Measurements from ENCODE around the gene IL1RAPL2.
"Not testable (repeated sequence)": the region's sequence is repeated elsewhere in the genome, so short reads cannot be mapped to it uniquely, and the experiment has no call there.

Gene IL1RAPL2

DNA sequence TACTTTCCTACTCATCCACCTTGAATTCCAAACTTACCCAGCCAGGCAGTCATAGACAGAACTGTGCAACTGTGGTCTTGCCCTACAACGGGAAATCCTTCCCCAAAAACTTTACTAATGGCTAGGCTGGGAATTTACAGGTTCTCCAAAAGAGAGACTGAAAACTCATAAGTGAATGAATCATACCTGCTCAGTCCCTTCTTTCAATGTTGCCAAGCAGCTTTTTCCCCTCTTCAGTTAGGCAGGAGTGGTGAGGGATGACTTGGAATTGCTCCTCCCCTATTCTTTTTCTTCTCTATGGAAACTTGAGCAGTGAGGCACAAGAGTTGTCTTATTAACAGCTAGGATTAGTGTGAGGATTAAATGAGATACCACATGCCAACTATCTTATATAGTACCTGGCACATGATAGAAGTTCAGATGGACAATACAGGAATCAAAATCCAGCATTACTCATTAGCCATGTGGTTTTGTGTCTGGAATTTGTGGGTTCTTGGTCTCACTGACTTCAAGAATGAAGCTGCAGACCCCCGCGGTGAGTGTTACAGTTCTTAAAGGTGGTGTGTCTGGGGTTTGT lies 548.6 kb downstream of the IL1RAPL2 start:
- H3K9me2 ChIP-seq (replicated peaks; ENCODE audit: insufficient read depth, low read length) = no peaks in the 10 kb centered on the region
- no peak overlapping the region for H3K4me3 ChIP-seq (ENCODE audit: insufficient read depth, low read length, poor library complexity, severe bottlenecking)
- no peak overlapping the region for H3K27ac ChIP-seq (ENCODE audit: low read depth, low read length)
- H3K4me2 ChIP-seq (ENCODE audit: low read depth, low read length, poor library complexity, severe bottlenecking) = no peak overlapping the region
- H3K79me2 ChIP-seq (ENCODE audit: insufficient read depth, low read length) = no peaks in the 10 kb centered on the region
- H3K9ac ChIP-seq (ENCODE audit: low read length) = no peak overlapping the region
- no peaks in the 10 kb centered on the region for H3K9me3 ChIP-seq (ENCODE audit: insufficient read depth, low read length)
- no peaks in the 10 kb centered on the region for H3K36me3 ChIP-seq (ENCODE audit: low read length)
- no peaks in the 10 kb centered on the region for H3F3A ChIP-seq (ENCODE audit: insufficient read depth)
- no peaks in the 10 kb centered on the region for H3K27me3 ChIP-seq (ENCODE audit: low read length)
- no peaks in the 10 kb centered on the region for H4K20me1 ChIP-seq (ENCODE audit: low read depth, low read length)
- TF ChIP-seq EZH2phosphoT487 (conservative IDR thresholded peaks at IDR 0.05; ENCODE audit: low read length) = no peak
- TF ChIP-seq, protein P1, sequence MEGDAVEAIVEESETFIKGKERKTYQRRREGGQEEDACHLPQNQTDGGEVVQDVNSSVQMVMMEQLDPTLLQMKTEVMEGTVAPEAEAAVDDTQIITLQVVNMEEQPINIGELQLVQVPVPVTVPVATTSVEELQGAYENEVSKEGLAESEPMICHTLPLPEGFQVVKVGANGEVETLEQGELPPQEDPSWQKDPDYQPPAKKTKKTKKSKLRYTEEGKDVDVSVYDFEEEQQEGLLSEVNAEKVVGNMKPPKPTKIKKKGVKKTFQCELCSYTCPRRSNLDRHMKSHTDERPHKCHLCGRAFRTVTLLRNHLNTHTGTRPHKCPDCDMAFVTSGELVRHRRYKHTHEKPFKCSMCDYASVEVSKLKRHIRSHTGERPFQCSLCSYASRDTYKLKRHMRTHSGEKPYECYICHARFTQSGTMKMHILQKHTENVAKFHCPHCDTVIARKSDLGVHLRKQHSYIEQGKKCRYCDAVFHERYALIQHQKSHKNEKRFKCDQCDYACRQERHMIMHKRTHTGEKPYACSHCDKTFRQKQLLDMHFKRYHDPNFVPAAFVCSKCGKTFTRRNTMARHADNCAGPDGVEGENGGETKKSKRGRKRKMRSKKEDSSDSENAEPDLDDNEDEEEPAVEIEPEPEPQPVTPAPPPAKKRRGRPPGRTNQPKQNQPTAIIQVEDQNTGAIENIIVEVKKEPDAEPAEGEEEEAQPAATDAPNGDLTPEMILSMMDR (IDR thresholded peaks at IDR 0.05; ENCODE audit: insufficient read depth, low read length, poor library complexity, severe bottlenecking) = no peak
- H2AFZ ChIP-seq (ENCODE audit: low read depth, low read length, severe bottlenecking) = no peak overlapping the region

DNA sequence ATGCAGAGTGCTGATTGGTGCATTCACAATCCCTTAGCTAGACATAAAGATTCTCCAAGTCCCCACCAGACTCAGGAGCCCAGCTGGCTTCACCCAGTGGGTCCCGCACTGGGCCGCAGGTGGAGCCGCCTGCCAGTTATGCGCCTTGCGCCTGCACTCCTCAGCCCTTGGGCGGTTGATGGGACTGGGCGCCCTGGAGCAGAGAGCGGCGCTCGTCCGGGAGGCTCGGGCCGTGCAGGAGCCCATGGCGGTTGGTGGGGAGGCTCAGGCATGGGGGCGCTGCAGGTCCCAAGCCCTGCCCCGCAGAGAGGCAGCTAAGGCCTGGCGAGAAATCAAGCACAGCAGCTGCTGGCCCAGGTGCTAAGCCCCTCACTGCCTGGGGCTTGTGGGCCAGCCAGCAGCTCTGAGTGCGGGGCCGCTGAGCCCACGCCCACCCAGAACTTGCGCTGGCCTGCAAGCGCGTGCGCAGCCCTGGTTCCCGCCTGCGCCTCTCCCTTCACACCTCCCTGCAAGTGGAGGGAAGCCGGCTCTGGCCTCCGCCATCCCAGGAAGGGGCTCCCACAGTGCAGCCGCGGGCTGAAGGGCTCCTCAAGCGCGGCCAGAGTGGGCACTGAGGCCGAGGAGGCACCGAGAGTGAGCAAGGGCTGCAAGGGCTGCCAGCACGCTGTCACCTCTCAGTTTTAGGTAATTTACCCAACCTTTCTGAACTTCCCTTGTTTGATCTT lies 549.8 kb downstream of the IL1RAPL2 start:
- not testable (repeated sequence) for H3F3A ChIP-seq (ENCODE audit: insufficient read depth); H2AFZ ChIP-seq (ENCODE audit: low read depth, low read length, severe bottlenecking); H3K4me2 ChIP-seq (ENCODE audit: low read depth, low read length, poor library complexity, severe bottlenecking); H3K36me3 ChIP-seq (ENCODE audit: low read length); H3K27ac ChIP-seq (ENCODE audit: low read depth, low read length); H3K4me3 ChIP-seq (ENCODE audit: insufficient read depth, low read length, poor library complexity, severe bottlenecking); H3K9me2 ChIP-seq (replicated peaks; ENCODE audit: insufficient read depth, low read length); H3K9ac ChIP-seq (ENCODE audit: low read length); H3K79me2 ChIP-seq (ENCODE audit: insufficient read depth, low read length); H3K9me3 ChIP-seq (ENCODE audit: insufficient read depth, low read length); H3K27me3 ChIP-seq (ENCODE audit: low read length); H4K20me1 ChIP-seq (ENCODE audit: low read depth, low read length)

DNA sequence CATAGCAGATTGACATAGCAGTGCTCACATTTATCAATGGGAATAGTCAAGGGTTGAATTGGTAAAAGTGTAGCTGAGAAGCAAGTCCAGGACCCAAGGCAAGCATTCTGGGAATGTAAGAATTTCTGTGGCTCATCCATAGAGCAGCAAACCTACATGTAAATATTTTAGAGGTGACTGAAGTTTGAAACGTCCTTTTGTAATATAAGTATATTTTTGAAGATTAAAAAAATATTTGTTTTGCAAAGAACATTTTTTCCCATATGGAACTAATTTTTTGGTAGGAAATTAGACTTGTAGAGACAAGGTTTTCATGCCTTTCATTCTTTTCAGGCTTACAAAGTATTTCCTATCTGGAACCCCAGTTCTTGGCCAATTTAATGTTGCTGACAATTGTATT lies 550.5 kb downstream of the IL1RAPL2 start:
- Histone ChIP-seq H3K27me3 (ENCODE audit: low read length) (no peaks in the 10 kb centered on the region), H3K9me3 (ENCODE audit: insufficient read depth, low read length) (no peaks in the 10 kb centered on the region), H3K36me3 (ENCODE audit: low read length) (no peaks in the 10 kb centered on the region), H3F3A (ENCODE audit: insufficient read depth) (no peaks in the 10 kb centered on the region), H3K9me2 (replicated peaks; ENCODE audit: insufficient read depth, low read length) (no peaks in the 10 kb centered on the region), H3K27ac (ENCODE audit: low read depth, low read length) (no peak overlapping the region), H4K20me1 (ENCODE audit: low read depth, low read length) (no peaks in the 10 kb centered on the region), H3K4me3 (ENCODE audit: insufficient read depth, low read length, poor library complexity, severe bottlenecking) (no peak overlapping the region), H3K79me2 (ENCODE audit: insufficient read depth, low read length) (no peaks in the 10 kb centered on the region), H3K4me2 (ENCODE audit: low read depth, low read length, poor library complexity, severe bottlenecking) (no peak overlapping the region), H3K9ac (ENCODE audit: low read length) (no peak overlapping the region), H2AFZ (ENCODE audit: low read depth, low read length, severe bottlenecking) (no peak overlapping the region)
- TF ChIP-seq, protein P1 (IDR thresholded peaks at IDR 0.05; ENCODE audit: insufficient read depth, low read length, poor library complexity, severe bottlenecking) = no peak
- TF ChIP-seq EZH2phosphoT487 (conservative IDR thresholded peaks at IDR 0.05; ENCODE audit: low read length) = no peak

DNA sequence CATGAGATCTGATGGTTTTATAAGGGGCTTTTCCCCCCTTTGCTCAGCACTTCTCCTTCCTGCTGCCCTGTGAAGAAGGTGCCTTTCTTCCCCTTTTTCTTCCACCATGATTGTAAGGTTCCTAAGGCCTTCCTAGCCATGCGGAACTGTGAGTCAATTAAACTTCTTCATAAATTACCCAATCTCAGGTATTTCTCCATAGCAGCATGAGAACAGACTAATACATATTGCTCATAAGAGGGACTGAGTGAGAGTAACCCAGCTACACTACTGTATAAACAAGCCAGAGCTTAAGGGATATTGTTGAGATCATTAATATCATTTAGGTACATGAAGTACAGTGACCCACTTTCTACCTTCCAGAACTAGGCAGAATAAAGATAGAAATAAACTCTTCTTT lies 551.6 kb downstream of the IL1RAPL2 start:
- H3K9me2 ChIP-seq (replicated peaks; ENCODE audit: insufficient read depth, low read length) = no peaks in the 10 kb centered on the region
- no peaks in the 10 kb centered on the region for H3K79me2 ChIP-seq (ENCODE audit: insufficient read depth, low read length)
- H3K27me3 ChIP-seq (ENCODE audit: low read length) = no peaks in the 10 kb centered on the region
- no peaks in the 10 kb centered on the region for H3K36me3 ChIP-seq (ENCODE audit: low read length)
- no peak for TF ChIP-seq EZH2phosphoT487 (conservative IDR thresholded peaks at IDR 0.05; ENCODE audit: low read length)
- TF ChIP-seq, protein P1 (IDR thresholded peaks at IDR 0.05; ENCODE audit: insufficient read depth, low read length, poor library complexity, severe bottlenecking) = no peak
- H3K4me3 ChIP-seq (ENCODE audit: insufficient read depth, low read length, poor library complexity, severe bottlenecking) = no peak overlapping the region
- H3K4me2 ChIP-seq (ENCODE audit: low read depth, low read length, poor library complexity, severe bottlenecking) = no peak overlapping the region
- H2AFZ ChIP-seq (ENCODE audit: low read depth, low read length, severe bottlenecking) = no peak overlapping the region
- no peaks in the 10 kb centered on the region for H4K20me1 ChIP-seq (ENCODE audit: low read depth, low read length)
- H3F3A ChIP-seq (ENCODE audit: insufficient read depth) = no peaks in the 10 kb centered on the region
- H3K9ac ChIP-seq (ENCODE audit: low read length) = no peak overlapping the region
- H3K9me3 ChIP-seq (ENCODE audit: insufficient read depth, low read length) = no peaks in the 10 kb centered on the region
- H3K27ac ChIP-seq (ENCODE audit: low read depth, low read length) = no peak overlapping the region

Data from SU-DHL-6 (cell line).